NCI-H2107 treated with DMSO at 0.1 percent for 48 hours (cell line): ENCODE results near the gene SLC45A3.

Experiments used
- DNase-seq: peaks from one replicate; lab custom pipeline; 2025; ENCODE audit not compliant: unreplicated experiment; lab: John Stamatoyannopoulos, UW

Gene SLC45A3

DNA sequence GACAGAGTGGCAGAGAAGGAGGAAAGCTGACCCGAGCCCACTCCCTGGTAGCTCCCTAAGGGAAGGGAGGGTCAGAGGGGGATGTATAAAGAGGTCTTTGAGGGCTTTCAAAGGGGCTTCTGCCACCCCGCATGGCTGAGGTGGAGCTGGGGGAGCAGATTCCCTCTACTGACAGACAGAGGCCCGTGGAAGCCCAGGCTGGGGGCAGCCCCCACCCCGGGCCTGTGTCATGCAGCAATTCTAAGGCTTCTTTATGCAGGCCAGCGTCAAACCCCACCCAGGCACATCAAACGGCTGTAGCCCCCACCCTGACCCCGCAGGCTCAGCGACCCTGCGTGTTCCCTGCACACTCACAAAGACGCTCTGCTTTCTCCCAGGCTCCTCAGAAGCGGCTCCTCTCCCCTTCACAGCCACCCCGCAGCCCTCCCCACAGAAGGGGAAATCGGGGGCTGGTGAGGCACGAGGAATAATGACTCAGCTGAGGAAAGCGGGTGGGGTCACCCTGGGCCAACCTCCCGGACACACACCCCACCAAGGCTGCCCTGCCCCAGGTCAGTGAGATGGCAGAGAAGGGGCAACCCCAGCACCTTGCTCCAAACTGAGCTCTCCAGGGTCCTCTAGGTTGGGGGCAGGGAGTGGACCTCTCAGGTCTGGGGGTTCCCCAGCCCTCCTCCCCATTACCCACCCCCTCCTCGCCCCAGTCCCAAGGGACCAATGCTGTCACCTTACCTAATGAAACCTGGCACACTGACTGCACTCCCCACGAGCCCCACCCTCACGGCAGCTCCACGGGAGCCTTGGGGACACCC is 10.8 kb downstream of the SLC45A3 start:
- DNase-seq, result no peak

DNA sequence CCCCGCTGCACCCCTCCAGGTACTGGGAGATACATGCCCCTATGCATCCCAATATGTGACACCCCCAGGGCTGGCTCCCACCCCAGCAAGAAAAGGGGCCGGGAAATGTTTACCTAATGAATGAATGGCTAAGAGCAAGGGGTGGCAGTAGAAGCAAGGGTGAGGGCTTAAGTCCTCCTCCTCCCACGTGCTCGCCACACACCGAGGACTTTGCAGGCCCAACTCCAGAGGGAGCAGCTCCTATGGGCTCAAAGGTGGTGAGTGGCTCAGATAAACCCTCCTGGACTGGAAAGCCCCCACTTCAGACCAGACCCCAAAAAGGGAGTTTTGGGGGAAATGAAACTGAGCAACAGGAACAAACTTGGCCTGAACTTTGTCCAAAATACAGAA is 11.4 kb downstream of the SLC45A3 start:
- DNase-seq, result no peak

DNA sequence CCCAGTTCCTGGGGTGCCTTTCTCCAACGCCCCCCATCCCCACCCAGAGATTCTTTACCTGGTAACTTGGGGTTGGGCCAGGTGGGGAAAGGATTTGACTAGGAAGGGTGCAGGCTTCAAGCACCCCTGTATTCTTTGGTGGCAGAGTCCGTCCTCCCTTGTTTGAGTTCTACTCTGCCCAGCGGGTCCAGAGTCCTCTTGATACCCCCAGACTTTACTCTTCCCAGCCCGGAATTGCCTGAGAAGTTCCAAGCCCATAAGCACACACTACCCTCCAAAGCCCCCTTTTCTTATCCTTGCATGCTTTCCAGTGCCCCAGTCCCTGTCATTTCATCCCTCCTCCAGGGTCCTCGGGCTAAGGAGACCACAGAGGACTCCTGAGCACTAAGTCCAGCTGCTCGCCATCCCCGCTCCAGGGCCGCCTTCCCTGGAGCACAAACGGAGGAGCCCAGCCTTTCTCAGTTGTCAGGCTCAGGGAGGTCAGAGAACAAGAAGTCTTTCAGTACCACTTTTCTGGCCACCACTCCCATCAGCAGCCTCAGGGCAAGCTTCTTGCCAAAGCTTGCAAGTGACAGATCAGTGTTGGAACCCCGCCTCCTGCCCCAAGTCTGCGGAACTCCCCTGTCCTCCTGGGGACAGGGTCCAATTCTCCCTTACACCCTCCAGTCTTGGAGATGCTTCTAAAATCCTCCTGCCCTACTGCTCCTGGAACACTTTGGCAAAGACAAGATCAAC is 12.2 kb downstream of the SLC45A3 start:
- no peak for DNase-seq

DNA sequence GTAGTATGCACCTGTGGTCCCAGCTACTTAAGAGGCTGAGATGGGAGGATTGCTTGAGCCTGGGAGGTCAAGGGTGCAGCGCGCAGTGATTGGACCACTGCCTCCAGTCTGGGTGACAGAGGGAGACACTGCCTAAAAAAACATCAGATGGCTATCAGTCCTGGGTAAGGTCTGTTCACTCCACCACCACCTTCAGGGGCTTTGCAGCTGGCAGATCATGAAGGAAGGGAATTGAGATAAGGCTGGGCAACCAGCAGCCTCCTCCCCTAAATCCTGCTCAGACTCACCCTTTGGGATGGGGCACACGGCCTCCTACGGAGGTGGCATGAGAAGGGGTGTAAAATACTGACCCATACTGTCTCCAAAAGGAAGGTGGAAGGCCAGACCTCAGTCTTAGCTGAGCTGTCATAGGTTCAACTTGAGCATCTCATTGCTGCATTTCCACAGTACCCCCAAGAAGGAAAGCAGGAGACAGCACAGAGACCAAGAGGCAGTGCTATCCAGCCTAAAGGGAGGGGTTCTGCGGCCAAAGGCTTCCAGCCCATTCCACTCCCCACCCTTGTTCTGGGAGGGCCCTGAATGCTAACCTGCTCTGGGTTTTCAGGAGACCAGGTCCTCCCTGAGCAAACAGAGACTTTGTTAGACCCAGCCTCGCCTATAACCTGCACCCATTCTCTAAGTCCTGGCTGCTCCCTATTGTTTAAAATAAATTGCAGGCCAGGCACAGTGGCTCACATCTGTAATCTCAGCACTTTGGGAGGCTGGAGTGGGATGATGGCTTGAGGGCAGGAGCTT is 13.7 kb downstream of the SLC45A3 start:
- DNase-seq, result no peak

DNA sequence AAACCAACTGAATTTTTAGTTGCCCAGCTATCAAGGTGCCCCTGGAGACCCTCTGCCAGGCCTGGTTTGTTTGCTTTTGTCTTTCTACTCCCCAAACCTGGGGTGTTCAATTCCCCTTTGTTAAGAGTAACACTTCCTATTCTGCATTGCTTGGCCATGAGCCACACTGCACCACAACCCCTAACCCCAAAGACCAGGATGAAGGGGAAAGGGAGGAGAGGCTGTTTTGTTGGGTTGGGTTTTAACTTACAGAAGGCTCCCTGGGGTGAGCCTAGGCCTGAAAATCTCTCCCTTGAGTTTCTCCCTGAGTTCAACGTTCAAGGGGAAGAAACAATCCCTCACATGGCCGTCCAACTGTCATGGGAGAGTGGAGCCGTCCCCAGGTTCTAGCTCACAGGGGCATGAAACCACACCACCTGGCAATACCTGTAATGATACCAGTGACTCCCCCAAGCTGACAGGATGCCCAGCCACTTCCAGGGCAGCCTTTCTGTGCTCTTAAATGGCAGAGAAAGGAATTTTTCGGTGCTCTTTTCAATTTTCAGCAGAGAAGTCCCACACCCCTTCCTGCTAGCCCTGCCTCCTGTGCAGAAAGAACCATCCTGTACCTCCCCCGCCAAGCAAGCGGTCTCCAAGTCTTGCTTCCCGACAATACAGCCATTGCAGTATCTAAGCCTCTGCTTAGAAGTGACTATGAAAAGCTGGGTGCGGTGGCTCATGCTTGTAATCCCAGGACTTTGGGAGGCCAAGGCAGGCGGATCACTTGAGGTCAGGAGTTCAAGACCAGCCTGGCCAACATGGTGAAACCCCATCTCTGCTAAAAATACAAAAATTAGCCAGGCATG is 14.9 kb downstream of the SLC45A3 start:
- peak; percentile 95 for DNase-seq

DNA sequence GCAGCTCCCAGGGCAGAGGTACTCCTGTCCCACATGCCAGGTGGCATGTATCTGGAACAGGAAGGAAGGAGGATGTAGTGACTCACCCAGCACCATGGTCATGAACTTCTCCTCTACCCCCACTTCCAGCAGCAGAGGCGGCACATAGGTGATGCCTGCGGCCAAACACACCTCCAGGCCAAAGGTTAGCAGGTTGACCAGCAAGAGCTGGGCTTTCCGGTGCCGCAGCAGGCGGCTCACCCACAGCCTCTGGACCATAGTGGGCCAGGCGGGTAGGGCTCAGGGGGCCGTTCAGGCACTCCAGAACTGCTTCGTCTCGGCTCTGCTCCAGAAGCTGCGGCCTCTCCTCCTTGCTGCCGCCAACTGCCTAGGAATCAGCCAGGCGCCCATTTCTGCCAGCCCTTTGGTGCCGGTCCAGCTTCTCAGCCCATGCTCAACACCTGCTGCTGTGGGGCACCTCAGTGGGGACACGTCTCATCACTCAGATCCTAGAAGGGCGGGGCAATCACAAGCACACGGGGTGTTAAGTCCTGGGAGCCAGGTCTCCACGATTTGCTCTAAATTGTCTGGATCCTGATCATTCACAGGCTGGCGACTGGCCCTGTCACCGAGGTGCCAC is 15.8 kb downstream of the SLC45A3 start:
- DNase-seq, result peak; percentile 85

DNA sequence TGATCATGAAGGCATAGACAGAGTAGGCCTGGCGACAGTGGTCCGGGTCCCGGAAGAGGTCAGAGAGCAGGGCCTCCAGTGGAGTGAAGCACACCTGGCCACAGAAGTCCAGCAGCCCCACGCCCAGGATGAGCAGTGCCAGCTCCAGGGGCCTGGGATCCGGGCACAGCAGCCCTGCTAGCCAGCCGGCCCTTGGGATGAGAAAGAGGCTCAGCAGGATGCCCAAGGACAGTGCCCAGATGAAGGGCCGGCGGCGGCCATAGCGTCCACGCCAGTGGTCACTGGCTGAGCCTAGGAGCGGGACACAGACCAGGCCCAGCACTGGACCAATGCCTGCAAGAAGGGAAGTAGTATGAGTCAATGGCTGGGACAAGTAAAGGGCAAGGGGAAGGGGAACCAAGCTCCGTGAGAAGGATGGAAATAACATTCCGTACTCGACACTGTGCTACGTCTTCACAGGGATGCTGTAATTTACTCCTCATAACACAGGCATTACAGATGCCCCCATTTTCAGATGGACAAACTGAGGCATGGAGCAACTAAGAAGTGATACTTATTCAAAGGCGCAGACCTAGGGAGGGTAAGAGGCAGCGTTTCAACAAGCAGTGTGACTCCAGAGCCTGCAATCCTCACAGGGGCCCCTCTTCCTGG is 16.9 kb downstream of the SLC45A3 start:
- no peak for DNase-seq

DNA sequence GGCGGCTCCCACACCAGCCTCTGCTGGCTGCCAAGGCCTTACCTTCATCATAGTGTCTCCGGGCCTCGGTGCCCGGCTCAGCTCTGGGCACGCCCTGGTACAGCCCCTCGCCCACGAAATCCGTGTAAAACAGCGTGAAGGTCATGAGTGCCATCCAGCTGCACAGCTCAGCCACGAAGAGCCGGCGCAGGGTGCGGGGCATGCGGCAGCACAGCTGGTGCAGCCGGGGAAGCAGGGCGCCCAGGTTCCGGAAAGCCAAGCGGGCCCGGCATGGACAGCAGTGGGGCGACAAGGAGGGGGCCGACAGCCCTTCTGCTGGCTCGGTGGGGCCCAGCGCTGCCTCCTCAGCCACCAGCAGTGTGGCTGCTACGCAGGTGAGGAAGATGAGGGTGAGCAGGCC is 17.5 kb downstream of the SLC45A3 start:
- DNase-seq, result no peak

DNA sequence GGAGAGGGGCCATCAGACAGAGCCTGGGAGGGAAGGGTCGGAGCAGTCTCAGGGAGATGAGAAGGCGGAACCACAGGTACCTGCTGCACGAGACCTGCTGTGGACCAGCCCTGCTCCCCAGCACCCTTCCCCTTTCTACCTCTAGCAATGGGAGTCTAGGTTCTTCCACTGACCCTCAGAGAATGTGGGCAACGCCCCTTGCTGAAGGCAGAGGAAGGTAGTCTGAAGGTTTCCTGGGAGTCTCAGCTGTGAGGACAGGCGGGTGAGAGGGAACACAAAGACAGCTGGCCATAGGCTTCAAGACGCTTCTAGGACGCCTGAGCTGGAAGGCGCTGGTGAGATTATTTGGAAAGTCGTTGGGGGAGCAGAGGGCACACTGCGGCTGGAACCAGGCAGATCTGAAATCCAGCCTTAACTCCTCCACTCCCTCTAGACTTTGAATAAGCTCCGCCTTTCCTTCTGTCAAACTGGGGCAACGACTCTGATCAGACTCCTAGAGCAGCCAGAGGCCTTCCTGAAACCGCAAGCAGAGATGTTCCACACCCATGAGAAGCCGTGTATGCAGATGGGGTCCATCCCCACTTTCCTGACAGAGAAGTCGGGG is 18.1 kb downstream of the SLC45A3 start:
- DNase-seq, result no peak

DNA sequence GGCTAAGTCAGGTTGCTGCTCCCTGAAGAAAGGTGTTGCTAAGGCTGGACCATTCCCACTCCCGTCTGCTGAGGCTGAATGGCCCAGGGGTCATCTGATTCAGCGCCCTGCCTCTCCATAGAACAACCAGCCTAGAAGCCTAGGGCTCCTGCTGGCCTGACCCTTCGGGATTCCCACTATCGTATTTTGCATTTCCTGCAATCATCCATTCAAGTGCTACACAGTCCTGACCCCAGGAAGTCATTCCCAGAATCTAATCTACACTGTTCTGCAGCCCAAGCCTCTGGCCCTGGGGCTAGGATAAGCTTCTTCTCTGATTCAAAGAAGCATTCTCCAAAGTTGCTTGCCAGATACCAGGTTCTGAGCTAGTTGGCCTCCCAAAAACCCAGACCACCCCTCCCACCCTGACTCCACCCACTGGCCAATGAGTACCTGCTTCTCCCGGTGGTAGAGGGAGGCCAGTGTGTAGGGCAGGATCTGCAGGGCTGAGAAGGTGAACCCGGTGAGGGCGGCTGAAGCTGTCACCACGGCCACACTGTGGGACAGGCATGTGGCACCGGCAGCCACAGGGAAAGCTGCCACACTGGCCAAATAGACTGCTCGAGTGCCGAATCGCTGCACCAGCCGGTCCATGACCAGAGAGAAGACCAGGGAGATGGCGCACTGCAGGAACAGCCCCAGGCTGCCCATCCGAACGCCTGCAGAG is 18.7 kb downstream of the SLC45A3 start:
- DNase-seq, result no peak

DNA sequence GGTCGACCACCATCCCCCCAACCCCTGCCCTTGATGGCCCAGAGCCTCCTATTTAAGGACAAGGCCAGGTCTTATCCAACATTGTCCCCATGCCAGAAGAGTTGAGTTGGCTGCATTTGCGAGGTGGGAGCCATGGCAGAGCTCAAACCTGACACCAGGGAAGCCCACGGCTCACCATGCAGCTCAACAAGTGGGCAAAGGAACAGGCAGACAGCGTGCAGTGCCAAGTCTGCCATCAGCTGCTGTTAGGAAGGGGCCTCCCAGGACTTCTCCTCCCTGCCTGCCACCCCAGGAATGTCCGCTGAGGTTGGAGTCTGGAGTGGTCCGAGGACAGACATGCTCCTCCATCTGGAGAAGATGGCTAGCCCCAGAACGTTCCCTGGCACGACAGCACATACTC is 19.9 kb downstream of the SLC45A3 start:
- DNase-seq, result no peak

DNA sequence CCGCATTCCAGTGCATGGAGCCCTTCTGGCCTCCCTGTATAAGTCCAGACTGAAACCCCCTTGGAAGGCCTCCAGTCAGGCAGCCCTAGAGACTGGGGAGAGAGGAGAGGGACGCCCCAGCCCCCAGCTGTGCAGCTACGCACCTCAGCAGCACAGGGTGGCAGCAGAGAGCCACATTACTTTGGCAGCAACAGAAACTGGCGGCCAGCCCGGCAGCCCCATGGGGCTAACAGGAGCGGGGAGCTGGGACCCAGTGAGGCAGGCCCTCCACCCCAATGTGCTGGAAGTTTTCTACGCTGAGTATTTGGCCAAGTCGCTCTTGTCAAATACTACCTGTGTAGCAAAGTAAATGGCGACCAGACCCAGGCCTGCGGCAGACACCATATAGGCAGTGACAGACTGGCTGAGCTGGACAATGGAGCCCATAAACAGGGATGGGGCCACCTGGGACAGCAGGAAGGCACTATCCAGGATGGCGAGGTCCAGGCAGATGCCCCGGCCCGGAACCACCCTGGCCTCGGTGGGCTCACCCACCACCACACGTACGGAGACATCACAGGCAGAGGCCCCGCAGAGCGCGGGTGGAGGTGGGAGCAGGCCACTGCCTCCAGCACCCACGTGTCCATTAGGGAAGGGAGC is 21.2 kb downstream of the SLC45A3 start:
- DNase-seq, result peak; percentile 44

DNA sequence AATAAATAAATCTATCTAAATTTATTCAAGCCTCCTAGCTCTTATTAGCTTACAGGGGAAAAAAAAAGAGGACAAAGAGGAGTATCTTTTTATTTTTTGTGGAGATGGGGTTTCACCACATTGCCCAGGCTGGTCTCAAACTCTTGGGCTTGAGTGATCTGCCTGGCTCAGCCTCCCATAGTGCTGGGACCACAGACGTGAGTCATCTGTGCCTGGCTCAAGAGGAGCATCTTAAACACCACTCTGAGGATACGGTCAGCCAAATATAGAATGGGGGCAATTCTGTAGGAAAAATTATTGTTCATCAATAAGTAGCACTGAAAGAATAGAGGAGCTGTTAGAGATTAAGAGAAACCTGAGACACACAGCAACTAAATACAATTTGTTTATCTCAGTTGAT is 24.1 kb downstream of the SLC45A3 start:
- DNase-seq, result no peak

DNA sequence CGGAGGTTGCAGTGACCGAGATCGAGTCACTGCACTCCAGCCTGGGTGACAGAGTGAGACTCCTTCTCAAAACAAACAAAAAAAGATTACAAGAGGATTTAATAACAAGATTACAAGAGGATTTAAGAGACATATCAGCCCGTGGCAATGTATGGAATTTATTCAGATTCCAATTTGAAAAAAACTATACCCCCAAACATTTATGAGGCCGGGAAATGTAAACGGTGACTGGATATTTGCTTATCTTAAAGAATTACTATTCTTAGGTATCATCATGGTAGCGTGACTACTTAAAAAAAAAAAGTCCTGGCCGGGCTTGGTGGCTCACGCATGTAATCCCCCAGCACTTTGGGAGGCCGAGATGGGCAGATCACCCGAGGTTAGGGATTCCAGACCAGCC is 27.3 kb downstream of the SLC45A3 start:
- no peak for DNase-seq

DNA sequence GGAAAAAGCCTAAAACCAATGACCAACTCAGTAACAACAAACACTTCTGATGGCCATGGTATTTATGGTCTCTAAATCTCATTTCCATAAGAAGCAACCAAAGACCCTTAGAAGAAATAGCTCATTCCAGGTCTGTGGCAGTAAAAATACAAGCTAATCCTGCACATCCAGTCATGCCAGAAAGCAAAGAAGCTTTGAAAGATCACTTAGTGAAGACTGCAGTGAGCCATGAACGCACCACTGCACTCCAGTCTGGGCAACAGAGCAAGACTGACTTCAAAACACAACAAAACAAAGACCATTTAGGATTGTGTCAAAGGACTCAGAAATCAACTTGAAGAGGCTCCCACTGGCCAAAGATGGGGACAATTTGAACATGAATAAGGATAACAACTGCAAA is 30.1 kb downstream of the SLC45A3 start:
- DNase-seq, result no peak

DNA sequence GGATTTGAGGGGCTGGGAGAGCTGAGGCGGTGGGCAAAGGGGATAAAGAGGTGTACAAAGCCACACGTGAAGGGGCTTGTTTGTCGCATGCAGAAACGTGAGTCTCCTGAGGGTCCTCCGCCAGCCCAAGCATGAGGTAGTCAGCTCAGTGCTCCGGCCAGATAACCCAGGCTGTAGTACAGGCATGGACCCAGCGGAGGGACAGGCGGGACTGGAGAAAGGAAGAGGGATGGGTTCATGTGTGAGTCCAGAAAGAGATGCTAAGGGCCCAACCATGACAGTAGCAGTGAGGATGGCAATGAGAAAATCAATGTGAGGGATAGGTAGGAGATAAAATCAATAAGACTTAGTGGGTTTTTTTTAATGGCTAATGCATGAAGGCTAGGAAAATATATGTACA is 34.8 kb downstream of the SLC45A3 start:
- no peak for DNase-seq

DNA sequence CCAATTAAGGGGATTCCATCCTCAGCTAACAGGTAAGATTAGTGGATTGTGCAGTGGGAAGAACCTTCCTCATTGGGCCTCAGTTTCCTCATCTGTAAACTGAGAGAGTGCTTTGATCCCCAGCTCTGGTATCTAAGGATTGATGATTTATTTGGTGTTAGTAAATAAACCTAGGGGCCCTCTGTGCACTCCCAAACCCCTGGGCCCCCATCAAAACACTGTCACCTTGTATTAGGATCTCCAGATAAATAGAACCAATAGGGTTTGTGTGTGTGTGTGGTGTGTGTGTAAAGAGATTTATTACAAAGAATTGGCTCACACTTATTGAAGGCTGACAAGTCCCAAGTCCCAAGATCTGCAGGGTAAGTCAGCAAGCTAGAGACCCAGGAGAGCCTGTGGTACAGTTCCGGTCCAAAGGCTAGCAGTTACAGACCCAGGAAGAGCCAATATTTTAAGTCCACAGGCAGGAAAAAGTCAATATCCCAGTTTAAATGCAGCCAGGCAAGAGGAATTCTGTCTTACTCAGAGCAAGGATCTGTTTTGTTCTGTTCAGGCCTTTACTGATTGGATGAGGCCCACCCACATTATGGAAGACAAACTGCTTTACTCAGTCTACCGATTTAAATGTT is 37.5 kb downstream of the SLC45A3 start:
- DNase-seq, result no peak

DNA sequence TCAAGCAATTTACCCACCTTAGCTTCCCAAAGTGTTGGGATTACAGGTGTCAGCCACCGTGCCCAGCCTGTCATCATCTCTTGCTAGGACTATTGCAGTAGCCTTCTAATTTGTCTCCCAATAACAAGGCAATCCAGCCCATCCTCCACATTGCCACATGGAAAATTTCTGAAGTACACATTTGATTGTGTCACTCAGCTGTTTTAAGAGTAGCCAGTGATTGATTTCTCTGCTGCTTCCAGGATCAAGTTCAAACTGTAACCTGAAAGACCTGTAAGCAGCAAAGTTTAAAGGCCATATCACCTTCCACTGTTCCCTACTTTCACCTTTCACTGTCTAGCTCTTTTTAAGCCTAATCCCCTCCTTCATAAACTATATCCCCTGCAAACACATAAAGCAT is 40.7 kb downstream of the SLC45A3 start:
- DNase-seq, result no peak
